ENCODE results near the gene IFNE.

IFNE gene

GRCh38 chr9:21499912-21500311 is 17.8 kb upstream of the IFNE start:
- H3K4me3 ChIP-seq (ENCODE audit: low read depth, low read length): no peak overlapping the region
- DNase-seq (ENCODE audit: low read depth): no peak
- no peak for TF ChIP-seq CTCF (IDR thresholded peaks at IDR 0.05; ENCODE audit: low read depth, low read length, missing control alignments)

GRCh38 chr9:21491756-21492155 is 9.6 kb upstream of the IFNE start:
- DNase-seq (ENCODE audit: low read depth): no peak
- no peak overlapping the region for H3K4me3 ChIP-seq (ENCODE audit: low read depth, low read length)
- TF ChIP-seq CTCF (IDR thresholded peaks at IDR 0.05; ENCODE audit: low read depth, low read length, missing control alignments): no peak

- no peak for TF ChIP-seq CTCF (IDR thresholded peaks at IDR 0.05; ENCODE audit: low read depth, low read length, missing control alignments)
- DNase-seq (ENCODE audit: low read depth): no peak
- H3K4me3 ChIP-seq (ENCODE audit: low read depth, low read length): no peak overlapping the region
Measured at GRCh38 chr9:21481470-21482056, 550 bp downstream of the IFNE start.

GRCh38 chr9:21479152-21479702 is 2.9 kb downstream of the IFNE start:
- TF ChIP-seq CTCF (IDR thresholded peaks at IDR 0.05; ENCODE audit: low read depth, low read length, missing control alignments): no peak
- H3K4me3 ChIP-seq (ENCODE audit: low read depth, low read length): no peak overlapping the region
- DNase-seq (ENCODE audit: low read depth): no peak

- no peak for TF ChIP-seq CTCF (IDR thresholded peaks at IDR 0.05; ENCODE audit: low read depth, low read length, missing control alignments)
- H3K4me3 ChIP-seq (ENCODE audit: low read depth, low read length): no peak overlapping the region
- no peak for DNase-seq (ENCODE audit: low read depth)
Measured at GRCh38 chr9:21477466-21477865, 4.6 kb downstream of the IFNE start.

- no peak overlapping the region for H3K4me3 ChIP-seq (ENCODE audit: low read depth, low read length)
- TF ChIP-seq CTCF (IDR thresholded peaks at IDR 0.05; ENCODE audit: low read depth, low read length, missing control alignments): peak; percentile 3
- no peak for DNase-seq (ENCODE audit: low read depth)
Measured at GRCh38 chr9:21473236-21473635, 8.9 kb downstream of the IFNE start.

- no peak for DNase-seq (ENCODE audit: low read depth)
- TF ChIP-seq CTCF (IDR thresholded peaks at IDR 0.05; ENCODE audit: low read depth, low read length, missing control alignments): no peak
- no peak overlapping the region for H3K4me3 ChIP-seq (ENCODE audit: low read depth, low read length)
Measured at GRCh38 chr9:21470126-21470525, 12.0 kb downstream of the IFNE start.
